GM21360 (cell line): ENCODE data around the gene COA7.
A peak's percentile ranks its signal among the peaks of the same experiment; 100 is the strongest.
"Not testable (repeated sequence)": the region's sequence is repeated elsewhere in the genome, so short reads cannot be mapped to it uniquely, and the experiment has no call there.

ENCODE experiments used
- ATAC-seq: cut with Tn5 transposase; IDR thresholded peaks from one replicate; pipeline ENCODE4 v1.9.1; 2021; ENCODE audit warnings: mild to moderate bottlenecking, moderate library complexity; ENCODE audit not compliant: unreplicated experiment

The COA7 gene

DNA sequence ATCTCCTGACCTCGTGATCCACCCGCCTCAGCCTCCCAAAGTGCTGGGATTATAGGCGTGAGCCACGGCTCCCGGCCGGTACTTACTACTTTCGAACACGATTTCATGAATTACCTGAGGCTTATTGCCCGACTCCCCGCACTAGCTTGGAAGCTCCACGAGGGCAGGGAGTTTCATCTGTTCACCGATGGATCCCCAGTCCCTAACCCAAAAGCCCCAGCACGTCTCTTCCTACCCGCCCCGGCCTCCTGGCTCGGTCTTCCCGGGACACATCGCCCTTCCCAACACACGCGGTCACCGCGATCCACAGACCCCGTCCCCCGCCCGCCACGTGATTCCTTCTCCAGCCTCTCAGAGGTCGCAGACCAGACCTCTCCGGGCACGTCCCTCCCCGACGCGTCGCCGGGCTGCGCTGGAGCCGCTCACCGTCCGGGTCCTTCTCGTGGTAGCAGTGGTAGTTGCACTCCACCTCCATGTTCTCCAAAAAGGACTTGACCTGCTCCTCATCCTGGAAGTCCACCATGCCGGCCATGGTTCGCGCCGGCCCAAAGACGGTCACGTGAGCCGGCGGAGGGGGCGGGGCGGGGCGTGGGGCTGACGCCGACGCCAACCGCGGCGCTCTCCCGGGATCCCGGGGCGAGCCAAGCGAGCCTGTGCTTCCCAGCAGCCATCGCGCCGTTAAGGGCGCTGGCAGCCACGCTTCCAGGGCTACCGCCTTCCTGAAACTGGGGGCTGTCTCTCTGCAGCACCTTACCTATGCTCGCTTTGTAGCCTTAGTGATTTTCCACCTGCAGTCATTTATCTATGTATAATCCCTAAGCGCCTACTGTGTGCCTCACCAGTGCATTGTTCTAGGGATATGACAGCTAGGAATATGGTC lies at the start of gene COA7:
COA7 (minus strand) TSS at position 553 of the 880 bp plus-strand sequence; CDS start at position 532, 21 bp downstream.
- peak; percentile 40 for ATAC-seq

DNA sequence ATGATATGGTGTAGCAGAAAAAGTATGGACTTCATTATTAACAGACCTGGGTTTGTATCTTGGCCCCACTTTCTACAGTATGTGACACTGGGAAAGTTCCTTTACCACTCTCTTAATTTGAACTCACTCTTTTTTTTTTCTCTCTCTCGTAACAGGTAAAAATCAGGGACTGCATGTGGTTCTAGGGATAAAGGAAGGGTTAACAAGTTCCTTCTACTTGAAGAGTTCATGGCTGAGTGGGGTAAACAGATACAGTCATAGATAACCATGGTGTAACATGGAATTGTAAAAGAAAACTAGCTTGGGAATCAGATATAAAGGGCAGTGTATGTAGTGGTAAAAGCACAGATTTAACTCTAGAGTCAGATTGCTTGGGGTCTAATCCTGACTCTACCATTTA lies 49.3 kb upstream of the COA7 start:
- ATAC-seq: no peak

DNA sequence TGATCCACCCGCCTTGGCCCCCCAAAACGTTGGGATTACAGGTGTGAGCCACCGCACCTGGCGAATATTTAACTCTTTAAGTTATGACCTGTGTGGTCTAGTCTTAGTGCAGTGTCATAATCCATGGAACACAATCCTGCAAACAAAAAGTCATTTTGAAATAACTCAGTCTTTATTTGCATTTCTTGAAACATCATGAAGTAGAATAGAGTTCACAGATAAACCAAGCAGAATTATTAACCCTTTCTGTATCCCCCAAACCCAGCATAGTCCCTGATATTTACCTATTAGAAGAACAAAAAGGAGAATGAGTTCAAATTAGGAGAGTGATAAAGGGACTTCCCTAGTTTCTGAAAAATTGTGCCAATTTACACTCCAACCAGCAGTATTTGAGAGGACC lies 48.0 kb upstream of the COA7 start:
- ATAC-seq: no peak

DNA sequence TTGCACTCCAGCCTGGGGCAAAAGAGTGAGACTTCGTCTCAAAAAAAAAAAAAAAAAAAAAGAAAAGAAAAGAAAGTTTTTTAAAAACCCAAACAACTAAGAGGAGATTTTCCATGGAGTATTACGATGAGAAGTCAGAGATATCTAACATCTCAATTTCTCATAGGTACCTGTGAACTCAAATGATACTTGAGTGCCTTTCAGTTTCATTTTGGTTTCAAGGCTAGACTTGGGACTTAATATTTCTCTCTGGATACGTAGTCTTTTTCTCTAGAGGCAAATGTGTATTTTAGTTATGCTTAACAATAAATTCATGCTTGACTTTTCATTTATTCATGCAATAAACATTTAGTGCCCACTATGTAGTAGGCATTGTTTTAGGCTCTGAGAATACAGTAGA lies 43.1 kb upstream of the COA7 start:
- no peak for ATAC-seq

DNA sequence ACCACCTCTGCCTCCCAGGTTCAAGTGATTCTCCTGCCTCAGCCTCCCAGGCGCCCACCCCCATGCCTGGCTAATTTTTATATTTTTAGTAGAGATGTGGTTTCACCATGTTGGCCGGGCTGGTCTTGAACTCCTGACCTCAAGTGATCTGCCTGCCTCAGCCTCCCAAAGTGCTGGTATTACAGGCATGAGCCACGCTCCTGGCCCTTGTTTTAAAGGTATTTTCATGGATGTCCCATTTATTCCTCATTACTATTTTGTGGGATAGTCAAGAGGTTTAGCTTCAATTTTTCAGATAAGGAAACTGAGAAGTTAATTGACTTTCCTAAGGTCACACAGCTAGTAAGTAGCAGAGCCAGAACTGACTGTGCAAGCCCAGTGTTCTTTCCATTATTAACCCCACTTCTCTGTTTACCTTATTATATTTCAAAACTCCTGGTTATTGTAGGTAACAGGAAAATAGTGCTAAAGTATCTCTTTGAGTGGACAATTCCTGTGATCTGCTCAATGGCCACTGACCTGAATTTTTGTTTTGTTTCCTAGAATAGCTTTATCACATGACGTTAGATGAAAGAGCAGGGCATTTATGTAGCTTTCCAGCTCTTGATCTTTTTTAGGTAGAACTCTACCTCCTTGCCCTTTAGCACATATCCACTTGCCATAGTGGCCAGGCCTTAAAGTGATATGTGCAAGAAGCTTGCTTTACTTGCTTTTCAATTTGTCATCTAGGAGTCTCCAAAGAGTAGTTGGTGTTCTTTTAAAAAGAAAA lies 41.7 kb upstream of the COA7 start:
- ATAC-seq: no peak

DNA sequence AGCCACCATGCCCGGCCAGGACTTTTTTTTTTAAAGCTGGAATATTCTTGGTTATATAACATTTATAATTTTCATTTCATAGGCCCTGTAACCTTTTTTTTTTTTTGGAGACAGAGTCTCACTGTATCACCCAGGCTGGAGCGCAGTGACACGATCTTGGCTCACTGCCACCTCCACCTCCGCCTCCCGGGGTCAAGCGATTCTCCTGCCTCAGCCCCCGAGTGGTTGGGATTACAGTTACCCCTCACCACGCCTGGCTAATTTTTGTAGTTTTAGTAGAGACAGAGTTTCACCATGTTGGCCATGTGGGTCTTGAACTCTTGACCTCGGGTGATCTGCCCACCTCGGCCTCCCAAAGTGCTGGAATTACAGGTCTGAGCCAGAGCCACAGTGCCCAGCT lies 40.7 kb upstream of the COA7 start:
- no peak for ATAC-seq

DNA sequence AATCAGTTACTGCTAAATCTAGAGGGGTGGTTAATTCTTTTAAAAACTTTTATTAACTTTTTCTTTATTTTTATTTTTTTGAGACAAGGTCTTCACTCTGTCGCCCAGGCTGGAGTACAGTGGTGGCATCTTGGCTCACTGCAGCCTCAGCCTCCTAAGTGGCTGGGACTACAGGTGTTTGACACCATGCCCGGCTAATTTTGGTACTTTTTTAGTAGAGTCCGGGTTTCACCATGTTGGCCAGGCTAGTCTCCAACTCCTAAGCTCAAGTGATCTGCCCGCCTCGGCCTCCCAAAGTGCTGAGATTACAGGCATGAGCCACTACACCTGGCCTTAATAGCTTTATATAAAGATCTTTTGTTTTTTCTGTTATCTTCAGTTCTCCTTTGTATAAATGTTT lies 40.0 kb upstream of the COA7 start:
- no peak for ATAC-seq

DNA sequence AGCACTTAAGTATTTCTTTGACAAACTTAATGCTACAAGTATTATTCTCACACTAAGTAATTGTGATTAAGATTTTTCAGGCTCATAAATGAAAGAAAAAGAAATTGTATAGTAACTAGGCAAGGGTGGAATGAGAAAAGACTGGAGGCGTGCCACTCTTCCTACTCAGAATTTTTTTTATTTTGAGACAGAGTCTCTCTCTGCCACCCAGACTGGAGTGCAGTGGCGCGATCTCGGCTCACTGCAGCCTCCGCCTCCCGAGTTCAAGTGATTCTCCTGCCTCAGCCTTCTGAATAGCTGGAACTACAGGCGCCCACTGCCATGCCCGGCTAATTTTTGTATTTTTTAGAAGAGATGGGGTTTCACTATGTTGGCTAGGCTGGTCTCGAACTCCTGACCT lies 37.2 kb upstream of the COA7 start:
- not testable (repeated sequence) for ATAC-seq

DNA sequence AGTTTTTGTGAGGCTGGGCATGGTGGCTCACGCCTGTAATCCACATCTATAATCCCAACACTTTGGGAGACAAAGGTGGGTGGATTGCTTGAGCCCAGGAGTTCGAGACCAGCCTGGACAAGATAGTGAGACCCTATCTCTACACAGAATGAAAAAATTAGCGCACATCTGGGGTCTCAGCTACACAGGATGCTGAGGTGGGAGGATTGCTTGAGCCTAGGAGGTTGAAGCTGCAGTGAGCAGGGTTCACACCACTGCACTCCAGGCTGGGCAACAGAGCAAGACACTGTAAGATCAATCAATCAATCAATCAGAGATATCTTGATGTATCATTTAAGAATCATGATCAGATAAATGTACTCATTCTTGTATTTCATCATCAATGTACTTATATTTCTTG lies 35.2 kb upstream of the COA7 start:
- no peak for ATAC-seq

DNA sequence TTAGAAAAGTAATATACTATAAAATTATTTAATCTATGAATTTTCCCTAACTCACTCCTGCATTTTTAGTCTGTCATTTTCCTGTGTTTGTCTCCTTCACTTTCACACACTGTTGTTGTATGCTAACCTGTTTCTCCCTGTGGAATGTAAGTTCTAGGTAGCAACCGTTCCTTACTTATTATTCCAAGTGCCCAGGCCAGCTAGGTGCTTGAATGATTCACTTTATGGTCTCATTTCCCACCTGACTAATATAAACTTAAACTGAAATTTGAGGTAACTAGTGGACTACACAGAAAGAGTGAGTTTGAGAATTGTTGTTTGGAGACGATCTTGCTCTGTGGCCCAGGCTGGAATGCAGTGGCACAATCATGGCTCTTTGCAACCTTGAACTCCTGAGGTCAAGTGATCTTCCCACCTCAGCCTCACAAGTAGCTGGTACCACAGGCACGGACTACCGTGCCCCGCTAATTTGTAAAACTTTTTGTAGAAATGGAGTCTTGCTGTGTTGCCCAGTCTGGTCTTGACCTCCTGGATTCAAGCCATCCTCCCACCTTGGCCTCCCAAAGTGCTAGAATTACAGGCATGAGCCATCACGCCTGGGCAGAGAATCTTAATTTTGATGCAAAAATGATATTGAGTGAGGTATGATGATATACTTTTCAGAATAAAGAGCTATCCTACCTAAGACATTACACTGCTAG lies 30.0 kb upstream of the COA7 start:
- no peak for ATAC-seq

DNA sequence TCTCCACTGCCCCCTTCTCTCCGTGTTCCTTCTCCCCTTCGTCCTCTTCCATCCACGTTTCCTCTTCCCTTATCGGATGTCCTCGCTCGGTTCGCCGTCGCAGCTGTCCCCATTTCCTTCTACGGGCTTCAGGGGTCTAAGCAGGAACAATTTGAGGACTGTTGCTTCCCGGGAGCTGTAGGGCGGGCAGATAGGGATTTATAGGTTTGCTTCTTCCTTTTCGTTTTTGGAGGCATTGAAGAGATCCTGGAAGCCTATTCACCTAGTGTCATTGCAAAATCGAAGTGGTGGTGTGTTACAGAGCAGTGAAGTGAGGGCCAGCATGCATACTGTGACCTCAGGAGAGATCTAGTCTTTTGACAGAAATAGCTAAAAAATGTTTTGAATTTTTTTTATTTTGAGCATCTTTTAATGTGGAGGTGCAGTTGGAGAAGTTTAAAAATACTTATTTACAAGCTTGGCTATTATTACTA lies 29.0 kb upstream of the COA7 start:
- ATAC-seq: no peak

DNA sequence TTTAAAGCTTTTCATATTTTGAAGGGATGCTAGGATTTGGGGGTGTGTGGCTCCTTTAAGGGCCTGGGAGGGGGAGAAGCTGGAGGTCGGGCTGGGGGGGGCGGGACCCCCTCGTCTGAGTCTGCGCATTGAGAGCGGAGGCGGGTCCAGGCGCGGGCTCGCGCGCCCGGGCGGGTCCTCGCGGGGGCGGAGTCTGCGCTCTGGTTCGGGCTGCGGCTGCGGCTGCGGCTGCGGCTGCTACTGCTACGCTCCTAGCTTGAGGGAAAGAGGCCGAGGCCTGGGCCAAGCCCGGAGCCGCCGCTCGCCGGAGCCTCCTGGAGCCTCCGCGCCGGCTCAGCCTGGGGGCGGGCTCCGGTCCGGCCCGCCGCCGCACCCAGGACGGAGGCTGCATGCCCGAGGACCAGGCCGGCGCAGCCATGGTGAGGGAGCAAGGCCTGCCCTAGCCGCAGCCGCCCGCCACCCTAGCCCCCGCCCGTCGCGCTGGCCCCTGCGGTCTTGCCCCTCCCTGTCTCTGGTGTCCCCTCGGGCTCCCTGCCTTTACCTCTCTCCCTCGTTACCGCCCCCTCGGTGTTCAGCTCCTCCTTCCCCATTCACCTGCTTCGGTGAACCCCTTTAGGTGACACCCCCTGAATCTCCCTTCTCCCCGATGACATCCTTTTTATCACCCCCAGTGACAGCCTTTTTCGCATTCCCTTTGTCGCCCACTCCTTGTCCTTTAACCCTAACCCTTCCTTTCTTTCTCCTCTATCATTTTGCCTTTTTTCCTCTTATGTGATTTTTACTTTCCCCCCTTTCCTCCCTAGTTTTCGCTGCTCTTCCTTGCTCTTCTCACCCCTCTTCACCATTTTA lies 28.3 kb upstream of the COA7 start, which contains the start of gene ZYG11B:
ZYG11B (plus strand) TSS at position 189 of the 849 bp plus-strand sequence; CDS start at position 390, 201 bp downstream.
- ATAC-seq: peak; percentile 93

DNA sequence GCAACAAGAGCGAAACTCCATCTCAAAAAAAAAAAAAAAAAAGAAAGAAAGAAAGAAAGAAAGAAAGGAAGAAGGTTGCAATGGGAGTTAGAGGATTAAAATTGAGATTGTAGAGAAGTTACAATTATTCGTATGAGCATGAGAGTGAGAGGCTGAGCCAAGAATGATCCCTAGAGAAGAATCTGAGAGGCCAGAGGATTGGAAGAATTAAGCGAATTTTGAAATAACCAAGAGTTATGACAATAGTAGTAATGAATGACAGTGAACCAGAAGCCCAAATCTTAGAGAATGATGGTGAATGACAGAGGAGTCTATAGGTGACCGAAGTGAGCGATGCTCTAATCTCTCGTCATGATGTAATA lies 27.7 kb upstream of the COA7 start:
- no peak for ATAC-seq

DNA sequence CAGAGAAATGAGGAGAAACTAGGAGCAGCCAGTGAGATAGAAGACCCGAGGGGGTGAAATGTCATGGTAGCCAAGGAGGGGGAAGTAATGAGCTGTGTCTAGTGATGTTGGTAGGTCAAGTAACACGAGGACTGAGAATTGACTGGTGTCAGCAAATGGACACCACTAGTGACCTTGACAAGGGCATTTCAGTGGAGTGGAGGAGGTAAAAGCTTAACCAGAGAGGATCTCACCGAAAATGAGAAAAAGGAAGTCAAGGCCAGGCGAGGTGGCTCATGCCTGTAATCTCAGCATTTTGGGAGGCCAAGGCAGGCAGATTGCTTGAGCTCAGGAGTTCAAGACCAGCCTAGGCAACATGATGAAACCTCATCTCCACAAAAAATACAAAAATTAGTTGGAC lies 25.1 kb upstream of the COA7 start:
- ATAC-seq: no peak

DNA sequence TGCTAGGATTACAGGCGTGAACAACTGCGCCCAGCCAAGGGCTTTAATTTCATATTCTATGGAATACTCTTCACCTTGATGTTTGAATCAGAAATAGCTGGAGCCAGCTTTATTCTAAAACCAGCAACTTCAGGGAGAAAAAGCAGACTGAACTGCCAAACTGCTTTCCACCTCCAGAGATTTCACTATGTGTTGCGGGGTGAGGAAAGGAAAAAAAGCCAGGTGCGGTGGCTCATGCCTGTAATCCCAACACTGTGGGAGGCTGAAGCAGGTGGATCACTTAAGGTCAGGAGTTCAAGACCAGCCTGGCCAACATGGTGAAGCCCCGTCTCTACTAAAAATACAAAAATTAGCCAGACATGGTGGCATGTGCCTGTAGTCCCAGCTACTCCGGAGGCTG lies 17.1 kb upstream of the COA7 start:
- not testable (repeated sequence) for ATAC-seq

DNA sequence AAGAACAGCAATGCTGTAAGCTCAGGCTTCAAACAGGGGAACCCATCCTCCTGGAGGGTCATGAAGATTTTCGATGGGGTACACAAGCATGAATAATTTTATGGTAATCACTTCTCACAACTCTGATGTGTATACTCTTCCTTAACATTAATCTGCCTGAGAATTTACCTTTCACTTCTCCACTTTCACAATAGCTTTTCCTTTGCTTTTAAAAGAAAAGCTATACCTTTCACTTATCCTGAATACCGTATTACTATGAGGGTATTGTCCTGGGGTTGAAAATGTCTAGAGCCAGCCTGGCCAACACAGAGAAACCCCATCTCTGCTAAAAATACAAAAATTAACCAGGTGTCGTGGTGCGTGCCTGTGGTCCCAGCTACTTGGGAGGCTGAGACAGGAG lies 15.4 kb upstream of the COA7 start:
- no peak for ATAC-seq

DNA sequence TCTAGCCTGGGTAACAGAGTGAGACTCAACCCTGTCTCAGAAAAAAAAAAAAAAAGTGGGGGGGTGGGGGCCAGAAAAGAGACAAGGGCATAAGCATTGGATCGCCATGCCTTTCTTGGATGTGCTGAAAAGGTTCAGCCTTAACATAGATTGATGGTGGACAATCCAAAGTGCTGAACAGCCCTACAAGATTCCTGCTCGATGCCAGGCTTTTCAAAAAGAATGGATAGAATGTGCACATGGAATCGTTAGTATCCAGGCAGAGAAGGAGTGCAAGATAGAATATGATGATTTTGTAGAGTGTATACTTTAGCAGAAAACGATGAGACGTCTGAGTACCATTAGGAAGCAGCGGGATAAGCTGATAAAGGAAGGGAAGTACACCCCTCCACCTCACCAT lies 10.9 kb upstream of the COA7 start:
- no peak for ATAC-seq

DNA sequence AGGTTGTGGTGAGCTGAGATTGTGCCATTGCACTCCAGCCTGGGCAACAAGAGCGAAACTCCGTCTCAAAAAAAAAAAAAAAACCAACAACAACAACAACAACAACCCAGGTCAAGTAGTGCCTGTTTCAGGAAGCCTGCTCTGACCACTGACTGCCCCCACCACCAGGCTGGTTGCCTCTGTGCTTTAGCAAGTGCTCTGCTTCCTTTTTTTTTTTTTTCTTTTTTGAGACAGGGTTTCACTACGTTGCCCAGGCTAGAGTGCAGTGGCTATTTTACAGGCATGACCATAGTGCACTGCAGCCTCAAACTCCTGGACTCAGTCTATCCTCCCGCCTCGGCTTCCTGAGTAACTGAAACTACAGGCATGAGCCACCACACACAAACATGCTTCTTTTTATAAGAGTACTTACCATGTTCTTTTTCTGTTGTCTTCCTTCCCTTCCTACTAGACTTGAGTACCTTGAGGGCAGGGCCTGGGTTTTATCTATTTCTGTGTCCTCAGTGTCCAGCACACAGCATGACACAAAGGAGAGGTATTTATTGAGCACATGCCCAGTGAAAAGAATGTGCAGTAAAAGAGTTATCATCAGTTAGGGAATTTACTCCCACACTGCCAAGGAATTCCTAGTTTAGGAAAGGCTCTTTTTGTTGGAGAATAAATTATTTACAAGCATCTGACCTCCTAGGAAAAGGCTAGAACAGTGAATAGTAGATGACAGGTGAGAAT lies 9.9 kb upstream of the COA7 start:
- ATAC-seq: no peak
